Type B pancreatic cell (in vitro differentiated cells): Measurements from ENCODE around the gene RABGAP1L. TPM values are rescaled to one million over a fixed set of nuclear protein-coding genes. Genes with fewer than 3 reads are reported as not detected.

Experiments
- DNase-seq: peaks from one replicate; pipeline ENCODE4 v3.0.0; 2021; ENCODE audit warnings: mixed read lengths; ENCODE audit not compliant: unreplicated experiment; ENCODE audit errors: extremely low spot score
- H3K27ac Mint-ChIP-seq: 2 replicates; pipeline ENCODE4 v1.8.0; 2021; ENCODE audit warnings: mild to moderate bottlenecking, mixed read lengths
- H3K27me3 Mint-ChIP-seq: 2 replicates; pipeline ENCODE4 v1.8.0; 2021; ENCODE audit warnings: mixed read lengths
- H3K36me3 Mint-ChIP-seq: 2 replicates; pipeline ENCODE4 v1.8.0; 2021; ENCODE audit warnings: mixed read lengths
- H3K4me1 Mint-ChIP-seq: one replicate; pipeline ENCODE4 v1.8.0; 2021; ENCODE audit warnings: mixed read lengths; ENCODE audit not compliant: unreplicated experiment
- H3K4me3 Mint-ChIP-seq: 2 replicates; pipeline ENCODE4 v1.8.0; 2021; ENCODE audit warnings: mild to moderate bottlenecking, mixed read lengths
- H3K9me3 Mint-ChIP-seq: 2 replicates; pipeline ENCODE4 v1.8.0; 2021; ENCODE audit warnings: mixed read lengths
- total RNA-seq: library from RNA; stranded (reverse); gene quantifications from 2 replicates; pipeline ENCODE4 v1.2.1, GENCODE V29; 2021; ENCODE audit warnings: low replicate concordance
- TF ChIP-seq, protein P1 (sequence below): fragments of 200-600 bp; sonication (generic); conservative IDR thresholded peaks from 2 replicates; pipeline ENCODE4 v1.5.0; 2021; ENCODE audit warnings: antibody characterized with exemption, mild to moderate bottlenecking

RABGAP1L gene
- total RNA-seq, 1 donor from 2014 or later, result 35.6 TPM

GRCh38 chr1:174913225-174913903 lies 754.0 kb downstream of the RABGAP1L start:
- no peaks in the 10 kb centered on the region for H3K27me3 Mint-ChIP-seq

GRCh38 chr1:174914991-174915390 lies 755.7 kb downstream of the RABGAP1L start:
- Mint-ChIP-seq H3K4me1 (no peaks in the 10 kb centered on the region), H3K4me3 (no peak overlapping the region), H3K27ac (no peak overlapping the region)

More at GRCh38 chr1:174913225-174913903, 754.0 kb downstream of the RABGAP1L start:
- Mint-ChIP-seq H3K4me1 (no peaks in the 10 kb centered on the region), H3K9me3 (no peaks in the 10 kb centered on the region), H3K4me3 (no peak overlapping the region), H3K36me3 (no peaks in the 10 kb centered on the region), H3K27ac (no peak overlapping the region)
- no peak for DNase-seq
- TF ChIP-seq, protein P1, sequence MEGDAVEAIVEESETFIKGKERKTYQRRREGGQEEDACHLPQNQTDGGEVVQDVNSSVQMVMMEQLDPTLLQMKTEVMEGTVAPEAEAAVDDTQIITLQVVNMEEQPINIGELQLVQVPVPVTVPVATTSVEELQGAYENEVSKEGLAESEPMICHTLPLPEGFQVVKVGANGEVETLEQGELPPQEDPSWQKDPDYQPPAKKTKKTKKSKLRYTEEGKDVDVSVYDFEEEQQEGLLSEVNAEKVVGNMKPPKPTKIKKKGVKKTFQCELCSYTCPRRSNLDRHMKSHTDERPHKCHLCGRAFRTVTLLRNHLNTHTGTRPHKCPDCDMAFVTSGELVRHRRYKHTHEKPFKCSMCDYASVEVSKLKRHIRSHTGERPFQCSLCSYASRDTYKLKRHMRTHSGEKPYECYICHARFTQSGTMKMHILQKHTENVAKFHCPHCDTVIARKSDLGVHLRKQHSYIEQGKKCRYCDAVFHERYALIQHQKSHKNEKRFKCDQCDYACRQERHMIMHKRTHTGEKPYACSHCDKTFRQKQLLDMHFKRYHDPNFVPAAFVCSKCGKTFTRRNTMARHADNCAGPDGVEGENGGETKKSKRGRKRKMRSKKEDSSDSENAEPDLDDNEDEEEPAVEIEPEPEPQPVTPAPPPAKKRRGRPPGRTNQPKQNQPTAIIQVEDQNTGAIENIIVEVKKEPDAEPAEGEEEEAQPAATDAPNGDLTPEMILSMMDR, result no peak

DNA sequence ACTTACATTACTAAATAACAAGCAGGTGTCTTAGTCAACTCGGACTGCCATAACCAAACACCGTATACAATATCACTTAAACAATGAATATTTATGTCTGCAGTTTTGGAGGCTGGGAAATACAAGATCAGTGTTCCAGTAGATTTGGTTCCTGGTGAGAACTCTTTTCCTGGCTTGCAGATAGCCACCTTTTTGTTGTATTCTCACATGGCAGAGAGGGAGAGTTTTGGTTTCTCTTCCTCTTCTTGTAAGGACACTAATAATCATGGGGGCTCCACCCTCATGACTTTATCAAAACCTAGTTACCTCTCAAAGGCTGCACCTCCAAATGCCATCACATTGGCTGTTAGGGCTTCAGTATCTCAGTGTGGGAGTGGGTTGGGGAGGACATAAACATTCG lies 757.5 kb downstream of the RABGAP1L start:
- Mint-ChIP-seq H3K4me1 (no peaks in the 10 kb centered on the region), H3K4me3 (no peak overlapping the region), H3K27me3 (no peaks in the 10 kb centered on the region), H3K36me3 (peaks cover 4% of the 10 kb centered on the region), H3K9me3 (no peaks in the 10 kb centered on the region), H3K27ac (no peak overlapping the region)
- TF ChIP-seq, protein P1, result no peak
- DNase-seq, result no peak

More at GRCh38 chr1:174914991-174915390, 755.7 kb downstream of the RABGAP1L start:
- Mint-ChIP-seq H3K27me3 (no peaks in the 10 kb centered on the region), H3K9me3 (no peaks in the 10 kb centered on the region), H3K36me3 (peaks cover 2% of the 10 kb centered on the region)
- TF ChIP-seq, protein P1, result no peak
- no peak for DNase-seq

DNA sequence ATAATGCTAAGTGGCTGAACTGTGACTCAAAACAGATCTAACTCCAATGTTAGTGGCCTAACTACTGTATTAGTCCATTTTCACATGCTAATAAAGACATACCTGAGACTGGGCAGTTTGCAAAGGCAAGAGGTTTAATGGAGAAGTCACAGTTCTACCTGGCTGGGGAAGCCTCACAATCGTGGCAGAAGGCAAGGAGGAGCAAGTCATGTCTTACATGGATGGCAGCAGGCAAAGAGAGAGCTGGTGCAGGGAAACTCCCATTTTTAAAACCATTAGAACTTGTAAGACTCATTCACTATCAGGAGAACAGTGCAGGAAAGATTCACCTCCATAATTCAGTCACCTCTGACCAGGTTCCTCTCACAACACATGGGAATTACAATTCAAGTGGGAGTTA lies 760.8 kb downstream of the RABGAP1L start:
- Mint-ChIP-seq H3K4me1 (no peaks in the 10 kb centered on the region), H3K27ac (no peak overlapping the region), H3K9me3 (no peaks in the 10 kb centered on the region), H3K4me3 (no peak overlapping the region), H3K27me3 (no peaks in the 10 kb centered on the region), H3K36me3 (peaks cover 8% of the 10 kb centered on the region)
- DNase-seq, result no peak
- TF ChIP-seq, protein P1, result no peak

DNA sequence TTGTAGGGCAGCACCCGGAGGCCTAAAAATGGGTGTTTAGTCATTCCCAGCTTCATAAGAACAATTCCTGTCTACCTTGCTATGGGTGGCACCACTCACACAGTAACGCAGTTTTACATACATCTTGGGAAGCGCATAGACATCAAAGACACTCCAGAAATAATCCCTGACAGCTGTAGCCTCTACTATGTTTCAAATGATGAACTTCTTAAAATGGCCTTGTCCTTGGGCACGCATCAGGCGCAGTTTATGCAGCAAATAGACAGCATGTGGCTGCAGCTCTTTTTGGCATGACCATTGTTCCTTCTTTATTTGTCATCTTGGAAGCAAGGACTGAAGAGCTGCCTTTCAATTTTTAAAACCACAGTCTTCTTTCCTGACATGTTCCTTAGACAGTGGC lies 762.8 kb downstream of the RABGAP1L start:
- TF ChIP-seq, protein P1, result no peak
- Mint-ChIP-seq H3K27ac (no peak overlapping the region), H3K4me3 (no peak overlapping the region), H3K36me3 (peaks cover 8% of the 10 kb centered on the region), H3K9me3 (no peaks in the 10 kb centered on the region), H3K27me3 (no peaks in the 10 kb centered on the region), H3K4me1 (no peaks in the 10 kb centered on the region)
- no peak for DNase-seq
